ENCODE measurements around the gene CD5L. TPM values are rescaled to one million over a fixed set of nuclear protein-coding genes. Genes with fewer than 3 reads are reported as not detected.

CD5L gene
- total RNA-seq, 2 donors from 2014 or later = not detected

DNA sequence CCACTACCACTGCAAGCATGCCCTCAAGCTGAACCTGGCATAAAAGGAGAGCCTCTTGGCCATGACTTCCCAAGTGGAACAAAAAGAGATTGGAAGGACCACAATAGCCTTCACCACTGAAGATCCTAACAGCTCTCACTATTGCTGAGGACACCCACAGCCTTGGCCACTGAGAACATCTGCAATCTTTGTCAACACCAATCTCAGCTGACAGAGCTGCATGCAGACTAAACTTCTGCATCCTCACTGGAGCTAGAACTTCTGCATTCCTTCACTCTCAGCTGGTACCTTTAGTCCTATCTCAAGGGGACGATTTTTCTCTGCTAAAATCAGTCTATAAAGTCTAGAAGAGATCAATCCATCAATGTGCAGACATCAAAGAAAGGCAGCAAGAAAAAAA lies 56.4 kb downstream of the CD5L start:
- Histone ChIP-seq H3K9ac (ENCODE audit: extremely low read depth, low read length, poor library complexity, severe bottlenecking) (no peak overlapping the region), H3K9me3 (ENCODE audit: control insufficient read depth, low read length) (no peaks in the 10 kb centered on the region), H3K4me1 (ENCODE audit: control insufficient read depth, insufficient read depth, low read length) (no peaks in the 10 kb centered on the region), H3K27ac (ENCODE audit: low read depth, low read length) (no peak overlapping the region), H3K27me3 (ENCODE audit: control insufficient read depth, insufficient read depth, low read length, poor library complexity, severe bottlenecking) (no peaks in the 10 kb centered on the region), H3K36me3 (ENCODE audit: control insufficient read depth, insufficient read depth, low read length) (no peaks in the 10 kb centered on the region), H3K4me3 (ENCODE audit: low read length) (no peak overlapping the region)
- no peaks in the 10 kb centered on the region for H3K36me3 Mint-ChIP-seq (ENCODE audit: low read depth)
- no peaks in the 10 kb centered on the region for H3K9me3 Mint-ChIP-seq
- no peak overlapping the region for H3K27ac Mint-ChIP-seq
- H3K4me1 Mint-ChIP-seq = no peaks in the 10 kb centered on the region
- no peak overlapping the region for H3K4me3 Mint-ChIP-seq
- 70% methylated on average over 1 of the region's 1 CpG; no CpG with 5 or more reads in 1 of the 2 experiments for whole genome bisulfite sequencing, 2 experiments (ENCODE audit: insufficient coverage in 1 of 2, insufficient read length in 1 of 2)
- TF ChIP-seq, protein P1, sequence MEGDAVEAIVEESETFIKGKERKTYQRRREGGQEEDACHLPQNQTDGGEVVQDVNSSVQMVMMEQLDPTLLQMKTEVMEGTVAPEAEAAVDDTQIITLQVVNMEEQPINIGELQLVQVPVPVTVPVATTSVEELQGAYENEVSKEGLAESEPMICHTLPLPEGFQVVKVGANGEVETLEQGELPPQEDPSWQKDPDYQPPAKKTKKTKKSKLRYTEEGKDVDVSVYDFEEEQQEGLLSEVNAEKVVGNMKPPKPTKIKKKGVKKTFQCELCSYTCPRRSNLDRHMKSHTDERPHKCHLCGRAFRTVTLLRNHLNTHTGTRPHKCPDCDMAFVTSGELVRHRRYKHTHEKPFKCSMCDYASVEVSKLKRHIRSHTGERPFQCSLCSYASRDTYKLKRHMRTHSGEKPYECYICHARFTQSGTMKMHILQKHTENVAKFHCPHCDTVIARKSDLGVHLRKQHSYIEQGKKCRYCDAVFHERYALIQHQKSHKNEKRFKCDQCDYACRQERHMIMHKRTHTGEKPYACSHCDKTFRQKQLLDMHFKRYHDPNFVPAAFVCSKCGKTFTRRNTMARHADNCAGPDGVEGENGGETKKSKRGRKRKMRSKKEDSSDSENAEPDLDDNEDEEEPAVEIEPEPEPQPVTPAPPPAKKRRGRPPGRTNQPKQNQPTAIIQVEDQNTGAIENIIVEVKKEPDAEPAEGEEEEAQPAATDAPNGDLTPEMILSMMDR (conservative IDR thresholded peaks at IDR 0.05) = no peak
- H3K27me3 Mint-ChIP-seq (ENCODE audit: insufficient read depth) = peaks cover 4% of the 10 kb centered on the region
- DNase-seq = no peak

DNA sequence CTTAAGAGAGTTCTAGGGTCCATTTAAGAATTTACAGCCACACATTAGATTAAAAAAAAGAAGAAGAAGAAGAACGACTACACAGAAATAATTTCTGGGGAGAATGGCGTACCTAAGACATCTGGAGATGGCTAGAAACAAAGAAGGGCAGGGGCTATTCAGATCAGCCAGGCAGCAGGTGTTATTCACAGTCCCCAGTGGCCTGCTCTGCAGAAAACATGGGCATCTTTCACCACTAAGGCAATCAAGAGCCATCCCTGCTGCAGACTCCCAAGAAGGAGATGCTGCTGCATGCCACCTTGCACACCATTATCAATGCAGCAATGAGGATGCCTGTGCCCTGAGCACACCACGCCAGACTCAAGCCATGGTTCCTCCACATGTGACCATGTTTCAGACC lies 56.8 kb downstream of the CD5L start:
- no peaks in the 10 kb centered on the region for H3K4me1 Mint-ChIP-seq
- H3K36me3 ChIP-seq (ENCODE audit: control insufficient read depth, insufficient read depth, low read length) = no peaks in the 10 kb centered on the region
- no peaks in the 10 kb centered on the region for H3K4me1 ChIP-seq (ENCODE audit: control insufficient read depth, insufficient read depth, low read length)
- TF ChIP-seq, protein P1 (conservative IDR thresholded peaks at IDR 0.05) = no peak
- no peak overlapping the region for H3K27ac Mint-ChIP-seq
- H3K4me3 ChIP-seq (ENCODE audit: low read length) = no peak overlapping the region
- H3K9ac ChIP-seq (ENCODE audit: extremely low read depth, low read length, poor library complexity, severe bottlenecking) = no peak overlapping the region
- WGBS, 2 experiments (ENCODE audit: insufficient coverage in 1 of 2, insufficient read length in 1 of 2) = 87 to 100% methylated on average over 3 of the region's 3 CpGs
- H3K9me3 Mint-ChIP-seq = no peaks in the 10 kb centered on the region
- peaks cover 4% of the 10 kb centered on the region for H3K27me3 Mint-ChIP-seq (ENCODE audit: insufficient read depth)
- no peak overlapping the region for H3K27ac ChIP-seq (ENCODE audit: low read depth, low read length)
- no peaks in the 10 kb centered on the region for H3K9me3 ChIP-seq (ENCODE audit: control insufficient read depth, low read length)
- no peaks in the 10 kb centered on the region for H3K36me3 Mint-ChIP-seq (ENCODE audit: low read depth)
- no peaks in the 10 kb centered on the region for H3K27me3 ChIP-seq (ENCODE audit: control insufficient read depth, insufficient read depth, low read length, poor library complexity, severe bottlenecking)
- no peak for DNase-seq
- H3K4me3 Mint-ChIP-seq = no peak overlapping the region

DNA sequence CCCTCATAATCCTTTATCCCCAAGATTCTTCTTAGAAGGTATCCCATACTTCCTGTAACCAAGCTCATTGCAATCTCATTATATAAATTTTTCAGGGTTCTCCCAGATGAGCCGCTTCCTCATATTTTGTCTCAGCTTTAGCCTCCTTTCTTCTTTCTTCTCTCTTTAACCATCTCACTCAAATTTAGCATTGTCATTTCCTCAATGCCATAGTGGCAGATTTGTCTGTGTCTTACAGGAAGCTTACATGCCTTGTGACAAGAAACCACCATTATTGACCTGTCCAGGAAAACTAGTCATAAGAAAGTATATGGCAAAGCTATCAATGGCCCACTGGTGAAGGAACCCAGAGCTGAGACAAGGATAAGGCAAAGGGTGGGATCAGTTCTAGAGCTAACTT lies 58.7 kb downstream of the CD5L start:
- Histone ChIP-seq H3K9ac (ENCODE audit: extremely low read depth, low read length, poor library complexity, severe bottlenecking) (no peak overlapping the region), H3K4me3 (ENCODE audit: low read length) (no peak overlapping the region), H3K27me3 (ENCODE audit: control insufficient read depth, insufficient read depth, low read length, poor library complexity, severe bottlenecking) (no peaks in the 10 kb centered on the region), H3K9me3 (ENCODE audit: control insufficient read depth, low read length) (no peaks in the 10 kb centered on the region), H3K36me3 (ENCODE audit: control insufficient read depth, insufficient read depth, low read length) (no peaks in the 10 kb centered on the region), H3K4me1 (ENCODE audit: control insufficient read depth, insufficient read depth, low read length) (no peaks in the 10 kb centered on the region), H3K27ac (ENCODE audit: low read depth, low read length) (no peak overlapping the region)
- 95 to 100% methylated on average over 1 of the region's 1 CpG for WGBS, 2 experiments (ENCODE audit: insufficient coverage in 1 of 2, insufficient read length in 1 of 2)
- no peak for DNase-seq
- Mint-ChIP-seq H3K4me1 (peaks cover 2% of the 10 kb centered on the region), H3K4me3 (no peak overlapping the region), H3K27ac (no peak overlapping the region), H3K27me3 (ENCODE audit: insufficient read depth) (peaks cover 4% of the 10 kb centered on the region), H3K9me3 (no peaks in the 10 kb centered on the region), H3K36me3 (ENCODE audit: low read depth) (no peaks in the 10 kb centered on the region)
- TF ChIP-seq, protein P1 (conservative IDR thresholded peaks at IDR 0.05) = no peak
